ENCODE measurements around the gene SLC66A2. TPM values are rescaled to one million over a fixed set of nuclear protein-coding genes. Genes with fewer than 3 reads are reported as not detected.
A peak's percentile ranks its signal among the peaks of the same experiment; 100 is the strongest.

Gene SLC66A2
- total and polyA plus RNA-seq, 2 of the 13 experiments (the other 11 are each of a cell fraction or from before 2014, with no cell fraction given), result 33.5 to 41.9 TPM

- TF ChIP-seq RBFOX2 (IDR thresholded peaks at IDR 0.05; ENCODE audit: low read depth, low read length) (peak; percentile 53; the same call in 1 of the 2 replicates), ZFYVE20 (CRISPR knock-in tag; IDR thresholded peaks at IDR 0.05; ENCODE audit: borderline replicate concordance, low read depth) (0 out of 2 replicates have a peak, but pooled peaks have one; percentile 27), ZNF670 (CRISPR knock-in tag; IDR thresholded peaks at IDR 0.05; ENCODE audit: borderline replicate concordance) (no peak), SPEN (CRISPR knock-in tag; IDR thresholded peaks at IDR 0.05; ENCODE audit: low read depth) (0 out of 2 replicates have a peak, but pooled peaks have one; percentile 16), ARNT2 (CRISPR knock-in tag; IDR thresholded peaks at IDR 0.05; ENCODE audit: low read depth) (no peak), ZNF543 (CRISPR knock-in tag; IDR thresholded peaks at IDR 0.05) (no peak), ZNF142 (CRISPR knock-in tag; IDR thresholded peaks at IDR 0.05) (0 out of 2 replicates have a peak, but pooled peaks have one; percentile 15), SP5 (CRISPR knock-in tag; IDR thresholded peaks at IDR 0.05; ENCODE audit: borderline replicate concordance, low read depth) (no peak), RELA (CRISPR knock-in tag; IDR thresholded peaks at IDR 0.05) (no peak), FOSL2 (CRISPR knock-in tag; IDR thresholded peaks at IDR 0.05) (no peak), KDM6A (CRISPR knock-in tag; IDR thresholded peaks at IDR 0.05; ENCODE audit: low read depth) (no peak), HNF1B (CRISPR knock-in tag; IDR thresholded peaks at IDR 0.05) (no peak), HMGXB4 (CRISPR knock-in tag; IDR thresholded peaks at IDR 0.05; ENCODE audit: borderline replicate concordance in 1 of 2, low read depth in 1 of 2) (0 out of 4 replicates have a peak, but pooled peaks of 1 of the 2 experiments have one; percentile 18), UBTF (CRISPR knock-in tag; IDR thresholded peaks at IDR 0.05) (peak; percentile 90; the same call in 1 of the 2 replicates), ZFX (CRISPR knock-in tag; IDR thresholded peaks at IDR 0.05; ENCODE audit: low read depth) (peak; percentile 56; the same call in 1 of the 2 replicates), SAP130 (CRISPR knock-in tag; IDR thresholded peaks at IDR 0.05; ENCODE audit: low read depth) (peak; percentile 31; the same call in 1 of the 2 replicates)
Observed at GRCh38 chr18:79950515-79951341, 725 bp downstream of the SLC66A2 start (continued).
